Uterus (tissue), 2 donors: Measurements from ENCODE around the gene WNT2B.

Experiments used
- POLR2A ChIP-seq, 2 donors: fragments of 450-650 bp; IDR thresholded peaks; one replicate each; pipeline ENCODE4 v1.6.1; 2016; ENCODE audit warnings: antibody characterized with exemption in 2 of 2, mild to moderate bottlenecking in 1 of 2, moderate library complexity in 1 of 2
- TF ChIP-seq, protein P1 (sequence below), 4 experiments: fragments of 200-600 bp in 2 of 4; fragments of 450-650 bp in 2 of 4; sonication (generic) in 2 of 4; IDR thresholded peaks; one replicate each; pipeline ENCODE4 v1.5.1; 2016 to 2019; ENCODE audit warnings: antibody characterized with exemption in 4 of 4, mild to moderate bottlenecking in 2 of 4, moderate library complexity in 1 of 4

DNA sequence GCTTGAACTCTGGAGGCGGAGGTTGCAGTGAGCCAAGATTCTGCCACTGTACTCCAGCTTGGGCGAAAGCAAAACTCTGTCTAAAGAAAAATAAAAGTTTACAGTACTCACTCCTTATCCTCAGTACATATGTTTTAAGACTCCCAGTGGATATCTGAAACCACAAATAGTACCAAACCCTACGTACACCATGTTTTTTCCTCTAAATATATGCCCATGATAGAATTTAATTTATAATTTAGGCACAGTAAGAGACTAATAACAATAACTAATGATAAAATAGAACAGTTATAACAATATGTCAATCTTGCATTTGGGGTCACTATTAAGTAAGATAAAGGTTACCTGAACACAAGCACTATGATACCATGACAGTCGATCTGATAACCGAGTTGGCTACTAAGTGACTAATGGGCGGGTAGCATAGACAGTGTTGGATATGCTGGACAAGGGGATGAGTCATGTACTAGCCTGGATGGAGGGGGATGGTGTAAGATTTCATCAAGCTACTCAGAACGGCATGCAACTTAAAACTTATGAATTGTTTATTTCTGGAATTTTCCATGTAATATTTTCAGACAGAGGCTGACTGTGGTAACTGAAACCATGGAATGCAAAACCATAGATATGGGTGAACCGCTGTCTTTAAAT lies 66.5 kb downstream of the WNT2B start:
- TF ChIP-seq, protein P1, sequence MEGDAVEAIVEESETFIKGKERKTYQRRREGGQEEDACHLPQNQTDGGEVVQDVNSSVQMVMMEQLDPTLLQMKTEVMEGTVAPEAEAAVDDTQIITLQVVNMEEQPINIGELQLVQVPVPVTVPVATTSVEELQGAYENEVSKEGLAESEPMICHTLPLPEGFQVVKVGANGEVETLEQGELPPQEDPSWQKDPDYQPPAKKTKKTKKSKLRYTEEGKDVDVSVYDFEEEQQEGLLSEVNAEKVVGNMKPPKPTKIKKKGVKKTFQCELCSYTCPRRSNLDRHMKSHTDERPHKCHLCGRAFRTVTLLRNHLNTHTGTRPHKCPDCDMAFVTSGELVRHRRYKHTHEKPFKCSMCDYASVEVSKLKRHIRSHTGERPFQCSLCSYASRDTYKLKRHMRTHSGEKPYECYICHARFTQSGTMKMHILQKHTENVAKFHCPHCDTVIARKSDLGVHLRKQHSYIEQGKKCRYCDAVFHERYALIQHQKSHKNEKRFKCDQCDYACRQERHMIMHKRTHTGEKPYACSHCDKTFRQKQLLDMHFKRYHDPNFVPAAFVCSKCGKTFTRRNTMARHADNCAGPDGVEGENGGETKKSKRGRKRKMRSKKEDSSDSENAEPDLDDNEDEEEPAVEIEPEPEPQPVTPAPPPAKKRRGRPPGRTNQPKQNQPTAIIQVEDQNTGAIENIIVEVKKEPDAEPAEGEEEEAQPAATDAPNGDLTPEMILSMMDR (IDR thresholded peaks at IDR 0.05): no peak
- TF ChIP-seq POLR2A (IDR thresholded peaks at IDR 0.05): no peak
